ENCODE measurements around the gene GID8. TPM values are rescaled to one million over a fixed set of nuclear protein-coding genes. Genes with fewer than 3 reads are reported as not detected.
"Not testable (repeated sequence)": the region's sequence is repeated elsewhere in the genome, so short reads cannot be mapped to it uniquely, and the experiment has no call there.

Gene GID8
- total RNA-seq, 2 donors from 2014 or later = 16.8 to 18.7 TPM

DNA sequence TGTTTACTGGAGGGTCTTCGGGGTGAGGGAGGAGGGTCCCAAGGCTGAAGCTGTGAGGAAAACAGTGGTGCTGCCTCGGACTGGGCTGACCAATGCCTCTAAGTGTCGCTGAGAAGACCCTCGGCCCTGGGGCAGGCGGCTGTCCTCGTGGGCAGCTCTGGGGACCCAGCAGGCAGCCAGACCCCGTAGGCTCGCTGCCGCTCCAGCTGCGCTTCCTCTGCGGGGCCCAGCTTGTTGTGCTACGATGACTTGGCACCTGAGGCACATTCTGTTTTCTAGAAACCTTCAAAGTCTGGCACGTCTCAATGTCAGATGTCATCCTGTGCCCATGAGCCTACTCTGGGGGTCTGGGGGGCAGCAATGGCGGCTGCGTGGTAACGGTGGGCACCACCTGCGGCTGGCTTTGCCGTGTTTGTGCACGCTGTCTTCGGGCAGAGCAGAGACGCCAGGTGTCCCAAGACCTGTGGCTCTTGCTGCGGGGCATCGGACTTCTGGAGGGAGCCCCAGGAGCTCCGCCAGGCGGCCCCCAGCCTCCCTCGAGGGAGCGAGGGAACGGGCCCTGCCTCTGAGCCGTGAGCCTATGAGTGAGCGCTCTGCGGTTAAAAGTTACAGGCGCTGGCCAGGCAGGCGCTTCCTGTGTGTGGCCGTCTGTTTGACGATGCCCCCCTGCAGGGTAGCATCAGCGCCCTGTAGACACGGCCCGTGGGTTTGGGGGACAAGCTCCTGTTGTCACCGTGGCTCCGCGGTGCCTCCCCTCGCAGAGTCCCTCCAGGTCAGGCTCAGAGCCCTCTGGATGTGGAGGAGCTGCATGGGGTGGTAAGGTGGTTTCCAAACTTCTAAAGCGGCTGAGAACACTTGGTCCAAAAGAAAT is 21.4 kb downstream of the GID8 start:
- no peak for DNase-seq (ENCODE audit: low spot score)
- no peak overlapping the region for H3K4me3 ChIP-seq
- no peaks in the 10 kb centered on the region for H3K36me3 ChIP-seq
- H3K9me3 ChIP-seq = no peaks in the 10 kb centered on the region
- H3K27me3 ChIP-seq = no peaks in the 10 kb centered on the region
- no peak overlapping the region for H3K27ac ChIP-seq
- H3K4me1 ChIP-seq = peaks cover 0 to 15% of the 10 kb centered on the region in 2 donors
- TF ChIP-seq, protein P1, sequence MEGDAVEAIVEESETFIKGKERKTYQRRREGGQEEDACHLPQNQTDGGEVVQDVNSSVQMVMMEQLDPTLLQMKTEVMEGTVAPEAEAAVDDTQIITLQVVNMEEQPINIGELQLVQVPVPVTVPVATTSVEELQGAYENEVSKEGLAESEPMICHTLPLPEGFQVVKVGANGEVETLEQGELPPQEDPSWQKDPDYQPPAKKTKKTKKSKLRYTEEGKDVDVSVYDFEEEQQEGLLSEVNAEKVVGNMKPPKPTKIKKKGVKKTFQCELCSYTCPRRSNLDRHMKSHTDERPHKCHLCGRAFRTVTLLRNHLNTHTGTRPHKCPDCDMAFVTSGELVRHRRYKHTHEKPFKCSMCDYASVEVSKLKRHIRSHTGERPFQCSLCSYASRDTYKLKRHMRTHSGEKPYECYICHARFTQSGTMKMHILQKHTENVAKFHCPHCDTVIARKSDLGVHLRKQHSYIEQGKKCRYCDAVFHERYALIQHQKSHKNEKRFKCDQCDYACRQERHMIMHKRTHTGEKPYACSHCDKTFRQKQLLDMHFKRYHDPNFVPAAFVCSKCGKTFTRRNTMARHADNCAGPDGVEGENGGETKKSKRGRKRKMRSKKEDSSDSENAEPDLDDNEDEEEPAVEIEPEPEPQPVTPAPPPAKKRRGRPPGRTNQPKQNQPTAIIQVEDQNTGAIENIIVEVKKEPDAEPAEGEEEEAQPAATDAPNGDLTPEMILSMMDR (IDR thresholded peaks at IDR 0.05) = no peak

DNA sequence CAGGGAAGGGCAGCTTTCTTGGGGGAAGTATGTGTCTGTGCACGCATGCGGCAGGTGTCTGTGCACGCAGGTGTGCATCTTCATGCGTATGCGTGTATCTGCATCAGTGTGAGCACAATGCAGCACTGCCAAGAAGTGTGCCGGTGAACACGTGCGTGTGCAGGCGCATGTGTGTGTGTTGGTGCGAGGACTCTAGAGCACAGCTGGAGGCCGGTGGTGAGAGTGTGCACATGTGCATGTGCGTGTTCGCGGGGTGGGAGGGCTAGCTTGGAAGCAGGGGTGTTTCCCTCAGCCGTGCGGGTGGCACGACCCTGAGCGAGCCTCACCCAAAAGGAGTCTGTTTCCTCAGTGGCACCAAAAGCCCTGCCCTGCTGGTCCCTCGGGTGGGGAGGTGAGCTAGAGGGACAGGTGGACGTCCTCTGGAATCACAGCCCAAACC is 22.1 kb downstream of the GID8 start:
- no peak for DNase-seq (ENCODE audit: low spot score)
- H3K4me3 ChIP-seq = no peak overlapping the region

DNA sequence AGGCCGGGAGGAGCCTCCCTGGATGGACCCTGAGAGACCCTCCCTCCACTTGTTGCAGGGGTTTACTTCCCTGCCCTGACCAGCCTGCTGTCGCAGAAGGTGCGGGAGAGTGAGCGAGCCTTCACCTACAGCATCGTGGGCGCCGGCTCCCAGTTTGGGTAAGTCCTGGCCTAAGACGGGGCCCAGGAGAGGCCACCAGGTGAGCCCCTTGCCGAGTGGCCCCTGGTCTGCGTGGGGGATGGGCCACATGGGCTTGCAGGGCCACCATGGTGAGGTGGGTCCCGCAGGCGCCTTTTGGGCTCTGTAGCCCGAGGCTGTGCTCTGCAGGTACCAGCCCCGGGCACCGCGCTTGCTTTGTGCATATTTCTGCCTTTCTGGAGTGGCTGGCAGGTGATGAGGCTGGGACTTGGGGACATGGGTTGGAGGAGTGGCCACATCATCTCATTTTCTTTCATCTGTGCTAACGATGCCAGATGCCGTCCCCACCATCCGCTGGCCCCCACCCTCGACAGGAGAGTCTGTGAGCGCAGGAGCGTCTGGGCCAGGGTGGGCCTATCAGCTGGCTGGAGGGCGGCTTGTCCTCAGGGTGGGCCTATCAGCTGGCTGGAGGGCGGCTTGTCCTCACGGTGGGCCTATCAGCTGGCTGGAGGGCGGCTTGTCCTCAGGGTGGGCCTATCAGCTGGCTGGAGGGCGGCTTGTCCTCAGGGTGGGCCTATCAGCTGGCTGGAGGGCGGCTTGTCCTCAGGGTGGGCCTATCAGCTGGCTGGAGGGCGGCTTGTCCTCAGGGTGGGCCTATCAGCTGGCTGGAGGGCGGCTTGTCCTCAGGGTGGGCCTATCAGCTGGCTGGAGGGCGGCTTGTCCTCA is 22.7 kb downstream of the GID8 start:
- H3K36me3 ChIP-seq = not testable (repeated sequence)

More for the DNA sequence above, 22.1 kb downstream of the GID8 start:
- TF ChIP-seq, protein P1 (IDR thresholded peaks at IDR 0.05) = no peak
- Histone ChIP-seq H3K27ac (no peak overlapping the region), H3K36me3 (no peaks in the 10 kb centered on the region), H3K27me3 (no peaks in the 10 kb centered on the region), H3K4me1 (peaks cover 0 to 11% of the 10 kb centered on the region in 2 donors), H3K9me3 (no peaks in the 10 kb centered on the region)

DNA sequence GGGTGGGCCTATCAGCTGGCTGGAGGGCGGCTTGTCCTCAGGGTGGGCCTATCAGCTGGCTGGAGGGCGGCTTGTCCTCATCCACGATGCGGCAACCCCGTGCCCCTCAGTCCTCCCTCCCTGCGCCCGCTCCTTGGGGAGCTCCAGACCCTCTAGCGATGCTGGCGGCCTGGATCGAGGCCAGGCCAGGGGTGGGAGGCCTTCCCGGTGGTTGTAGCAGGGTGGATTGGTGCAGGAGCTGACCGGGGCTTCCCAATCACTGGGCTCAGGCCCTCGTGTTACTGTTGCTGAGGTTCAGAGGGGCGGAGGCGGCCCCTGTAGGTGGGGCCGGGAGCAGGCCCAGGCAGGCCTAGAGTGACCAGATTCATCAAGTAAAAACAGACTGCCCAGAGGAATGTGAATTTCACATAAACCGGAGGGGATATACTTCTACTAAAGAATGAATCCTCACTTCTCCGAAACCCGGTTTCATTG is 23.4 kb downstream of the GID8 start:
- TF ChIP-seq, protein P1 (IDR thresholded peaks at IDR 0.05) = peak in 1 of 2 donors; percentile 22
- peak overlapping the region in 1 of 2 donors; percentile 59 for H3K27ac ChIP-seq
- peaks cover 0 to under 1% of the 10 kb centered on the region in 2 donors for H3K4me1 ChIP-seq
- no peaks in the 10 kb centered on the region for H3K27me3 ChIP-seq
- H3K9me3 ChIP-seq = no peaks in the 10 kb centered on the region
- H3K36me3 ChIP-seq = no peaks in the 10 kb centered on the region
- H3K4me3 ChIP-seq = peak overlapping the region in 1 of 2 donors; percentile 30
- DNase-seq (ENCODE audit: low spot score) = no peak

More for the DNA sequence above, 22.7 kb downstream of the GID8 start:
- Histone ChIP-seq H3K4me3 (peak overlapping the region in 1 of 2 donors; percentile 22), H3K27ac (peak overlapping the region in 1 of 2 donors; percentile 55)
- not testable (repeated sequence) for DNase-seq (ENCODE audit: low spot score); H3K4me1 ChIP-seq; H3K27me3 ChIP-seq; H3K9me3 ChIP-seq

DNA sequence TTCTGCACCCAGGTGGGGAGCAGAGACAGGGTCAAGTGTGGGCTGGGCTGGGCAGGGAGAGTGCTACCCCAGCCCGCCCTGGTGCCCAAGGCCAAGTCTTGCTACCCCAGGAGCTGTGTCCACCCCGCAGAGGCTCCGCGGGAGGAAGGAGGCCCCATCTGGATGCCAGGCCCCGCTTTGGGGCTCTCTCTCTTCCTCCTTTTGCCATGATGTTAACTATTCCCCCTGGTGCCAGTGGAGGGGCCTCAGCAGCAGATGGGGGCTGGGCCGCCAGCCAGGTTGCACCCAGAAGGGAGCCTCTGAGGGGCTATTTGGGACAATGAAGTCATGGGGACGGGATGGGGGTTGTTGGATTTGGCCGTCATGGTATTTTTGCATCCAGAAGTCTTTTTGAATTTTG is 23.9 kb downstream of the GID8 start:
- H3K36me3 ChIP-seq = no peaks in the 10 kb centered on the region
- H3K27ac ChIP-seq = peak overlapping the region in 1 of 2 donors; percentile 59
- TF ChIP-seq, protein P1 (IDR thresholded peaks at IDR 0.05) = no peak
- no peaks in the 10 kb centered on the region for H3K9me3 ChIP-seq
- H3K27me3 ChIP-seq = no peaks in the 10 kb centered on the region
- DNase-seq (ENCODE audit: low spot score) = no peak
- no peak overlapping the region for H3K4me3 ChIP-seq
- H3K4me1 ChIP-seq = no peaks in the 10 kb centered on the region
